OCI-LY7 (cell line): ENCODE measurements around the gene CEP72.

Experiments used
- CTCF ChIP-seq: fragments of 200-600 bp; sonication (generic); conservative IDR thresholded peaks from 2 replicates; pipeline ENCODE4 v1.5.1; 2014; ENCODE audit warnings: mild to moderate bottlenecking, antibody characterized with exemption, low read length, moderate library complexity, mixed read lengths
- EZH2phosphoT487 ChIP-seq: fragments of 200-600 bp; sonication (generic); IDR thresholded peaks from 2 replicates; pipeline ENCODE4 v1.6.1; 2018; ENCODE audit warnings: low read depth, borderline replicate concordance, mild to moderate bottlenecking, mixed run types, antibody characterized with exemption, low read length, moderate library complexity, mixed read lengths

GRCh38 chr5:573206-573605 lies 38.9 kb upstream of the CEP72 start:
- TF ChIP-seq CTCF (no peak), EZH2phosphoT487 (no peak)
